Measurements from ENCODE around the gene RAB17.

RAB17 gene, protein sequence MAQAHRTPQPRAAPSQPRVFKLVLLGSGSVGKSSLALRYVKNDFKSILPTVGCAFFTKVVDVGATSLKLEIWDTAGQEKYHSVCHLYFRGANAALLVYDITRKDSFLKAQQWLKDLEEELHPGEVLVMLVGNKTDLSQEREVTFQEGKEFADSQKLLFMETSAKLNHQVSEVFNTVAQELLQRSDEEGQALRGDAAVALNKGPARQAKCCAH

DNA sequence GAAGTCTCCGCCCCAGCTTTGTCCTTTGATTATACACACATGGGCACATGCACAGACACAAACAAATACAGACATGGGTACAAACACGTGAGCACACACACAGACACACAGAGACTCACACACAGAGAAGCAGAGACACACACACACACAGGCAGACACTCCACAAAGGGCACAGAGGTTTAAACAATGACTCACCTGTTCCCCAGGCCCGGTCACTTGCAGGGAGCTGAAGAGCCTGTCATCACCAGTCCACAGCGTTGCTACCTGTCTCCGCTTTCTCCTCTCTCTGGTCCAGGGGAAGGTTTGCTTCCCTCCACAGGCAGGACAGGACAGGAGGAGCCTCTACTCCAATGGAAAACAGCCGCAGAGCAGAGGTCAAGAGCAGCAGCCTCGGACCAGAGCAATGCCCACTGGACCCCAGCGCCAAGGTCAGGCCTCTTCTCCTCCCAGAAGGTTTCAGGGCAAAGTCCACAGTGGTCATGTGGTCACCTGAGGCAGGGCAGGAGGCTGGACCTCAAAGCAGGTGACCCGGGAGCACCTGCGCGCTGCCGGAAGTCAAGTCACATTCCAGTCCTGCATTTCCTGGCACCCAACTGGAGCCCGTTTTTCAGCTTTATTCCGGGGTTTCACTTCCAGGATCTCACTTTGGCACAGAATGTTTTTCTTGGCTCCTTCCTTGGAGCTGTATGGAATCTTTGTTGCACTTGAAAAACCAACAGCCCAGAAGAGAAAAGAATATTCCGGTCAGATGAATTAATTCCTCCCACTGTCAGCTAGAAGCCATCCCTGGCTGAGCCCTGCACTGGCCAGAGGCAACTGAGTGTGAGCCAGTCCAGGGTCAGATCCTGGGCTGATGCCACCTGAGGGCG, at the start of gene RAB17:
TSS of gene RAB17 (minus strand) at position 463 of the 869 bp plus-strand sequence. CDS start 4,580 bp downstream, outside the sequence.
- DNase-seq (ENCODE audit: low read depth in 2 of 3, low spot score in 1 of 3) = no peak

DNA sequence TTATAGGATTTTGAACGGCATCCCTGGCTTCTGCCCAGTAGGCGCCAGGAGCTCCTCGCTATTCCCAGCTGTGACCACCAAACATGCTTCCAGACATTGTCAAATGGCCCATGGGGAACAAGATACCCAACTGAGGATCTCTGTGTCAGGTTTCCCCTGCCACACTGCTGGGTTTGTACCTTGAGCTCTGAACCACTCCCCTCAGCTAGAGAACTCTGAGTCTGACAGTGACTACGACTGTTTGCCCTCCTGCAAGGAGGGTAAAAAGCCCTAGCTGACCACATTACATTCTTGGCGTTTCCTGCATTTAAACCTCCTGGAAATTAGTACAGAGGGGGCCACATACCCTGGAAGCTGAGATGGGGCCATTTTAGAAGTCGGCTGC, 49.3 kb upstream of the RAB17 start:
- no peak for DNase-seq (ENCODE audit: low read depth in 2 of 3, low spot score in 1 of 3)

DNA sequence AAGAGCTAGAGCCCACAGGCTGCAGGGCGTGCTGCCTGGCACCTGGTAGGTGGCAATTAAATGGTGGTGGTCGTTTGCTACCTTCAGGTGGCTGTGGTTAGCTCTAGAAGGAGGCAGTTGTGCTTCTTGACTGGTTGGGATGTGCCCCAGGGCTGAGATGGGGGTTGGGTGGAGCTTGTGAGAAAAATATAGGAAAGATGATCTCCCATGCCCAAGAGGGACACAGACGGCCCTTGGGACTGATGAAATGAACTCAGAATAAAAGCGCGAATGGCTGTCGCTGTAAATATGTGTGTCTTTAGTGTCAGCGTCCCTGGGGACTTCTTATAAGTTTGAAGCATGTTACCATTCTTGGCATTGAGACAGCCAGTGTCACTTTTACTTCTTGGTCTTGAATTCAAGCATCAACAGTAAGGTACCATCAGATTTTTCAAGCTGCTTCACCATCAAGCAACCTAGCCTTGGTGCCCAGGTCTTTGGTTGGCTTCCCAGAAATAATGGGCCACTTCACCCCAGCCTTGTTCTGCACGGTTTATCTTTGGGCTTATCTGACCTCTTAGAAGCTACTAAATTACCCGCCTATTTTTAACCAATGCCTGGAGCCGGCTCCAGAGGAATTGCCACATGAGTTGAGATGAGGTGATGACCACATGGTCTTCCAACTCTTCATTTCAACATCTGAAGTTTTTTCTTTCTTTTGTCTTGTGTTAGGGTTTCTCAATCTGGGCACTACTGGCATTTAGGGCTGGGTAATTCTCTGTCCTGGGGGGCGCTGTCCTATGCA, 48.7 kb upstream of the RAB17 start:
- no peak for DNase-seq (ENCODE audit: low read depth in 2 of 3, low spot score in 1 of 3)

DNA sequence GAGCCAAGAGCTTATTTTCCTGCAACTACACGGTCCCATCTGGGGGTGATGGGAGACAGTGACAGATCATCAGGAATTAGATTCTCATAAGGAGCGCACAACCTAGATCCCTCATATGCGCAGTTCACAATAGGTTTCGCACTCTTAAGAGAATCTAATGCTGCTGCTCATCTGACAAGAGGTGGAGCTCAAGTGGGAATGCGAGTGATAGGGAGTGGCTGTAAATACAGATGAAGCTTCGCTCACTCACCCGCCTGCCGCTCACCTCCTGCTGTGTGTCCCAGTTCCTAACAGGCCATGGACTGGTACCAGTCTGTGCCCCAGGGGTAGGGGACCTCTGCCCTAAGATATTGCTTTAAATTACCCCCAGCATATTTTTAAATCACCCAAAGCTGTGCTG, 47.6 kb upstream of the RAB17 start:
- no peak for DNase-seq (ENCODE audit: low read depth in 2 of 3, low spot score in 1 of 3)

DNA sequence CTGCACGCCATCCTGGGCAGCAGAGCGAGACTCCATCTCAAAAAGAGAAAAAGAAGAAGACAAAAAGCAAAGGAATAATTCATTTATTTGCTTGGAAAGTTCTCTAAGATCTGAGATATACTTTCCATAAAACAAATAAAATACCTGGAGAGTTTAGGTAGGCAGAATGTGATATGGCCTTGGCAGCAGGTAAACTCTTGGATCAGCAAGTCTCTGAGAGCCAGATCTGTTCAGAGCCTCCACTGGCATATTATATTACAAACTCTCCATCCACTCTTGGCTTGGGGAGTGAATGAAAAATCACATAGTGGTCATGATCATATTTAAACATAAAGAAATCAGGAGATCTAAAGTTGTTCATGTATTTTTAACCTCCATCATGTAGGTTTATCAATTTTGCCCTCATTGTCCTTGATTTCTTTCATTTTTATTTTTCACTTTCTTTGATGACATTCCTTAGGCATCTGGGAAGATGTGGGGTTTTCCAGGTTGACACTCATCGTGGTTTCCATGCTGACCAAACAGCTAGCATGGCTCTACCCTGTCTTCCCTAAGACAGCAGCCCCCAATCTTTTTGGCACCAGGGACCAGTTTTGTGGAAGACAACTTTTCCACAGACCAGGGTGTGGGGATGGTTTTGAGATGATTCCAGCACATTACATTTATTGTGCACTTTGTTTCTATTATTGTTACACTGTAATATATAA, 47.0 kb upstream of the RAB17 start:
- DNase-seq (ENCODE audit: low read depth in 2 of 3, low spot score in 1 of 3) = no peak

DNA sequence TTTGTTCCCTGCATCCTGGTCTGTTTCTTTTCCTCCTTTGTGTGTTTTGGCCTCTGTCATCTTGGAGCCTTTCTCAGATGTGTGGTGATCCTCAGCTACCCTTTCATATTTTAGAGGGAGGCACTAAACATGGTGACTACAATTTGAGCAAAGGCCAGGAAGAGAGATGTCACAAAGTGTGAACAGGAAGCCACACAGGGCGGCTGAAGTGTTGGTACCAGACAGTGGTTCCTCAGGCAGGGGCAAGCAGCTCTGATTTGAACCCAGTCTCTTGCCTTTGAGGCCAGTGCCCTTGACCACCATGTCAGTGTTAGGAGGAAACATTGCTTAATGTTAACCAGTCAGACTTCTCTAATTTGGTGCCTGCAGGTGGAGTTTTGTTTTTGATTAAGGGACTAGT, 46.0 kb upstream of the RAB17 start:
- no peak for DNase-seq (ENCODE audit: low read depth in 2 of 3, low spot score in 1 of 3)

DNA sequence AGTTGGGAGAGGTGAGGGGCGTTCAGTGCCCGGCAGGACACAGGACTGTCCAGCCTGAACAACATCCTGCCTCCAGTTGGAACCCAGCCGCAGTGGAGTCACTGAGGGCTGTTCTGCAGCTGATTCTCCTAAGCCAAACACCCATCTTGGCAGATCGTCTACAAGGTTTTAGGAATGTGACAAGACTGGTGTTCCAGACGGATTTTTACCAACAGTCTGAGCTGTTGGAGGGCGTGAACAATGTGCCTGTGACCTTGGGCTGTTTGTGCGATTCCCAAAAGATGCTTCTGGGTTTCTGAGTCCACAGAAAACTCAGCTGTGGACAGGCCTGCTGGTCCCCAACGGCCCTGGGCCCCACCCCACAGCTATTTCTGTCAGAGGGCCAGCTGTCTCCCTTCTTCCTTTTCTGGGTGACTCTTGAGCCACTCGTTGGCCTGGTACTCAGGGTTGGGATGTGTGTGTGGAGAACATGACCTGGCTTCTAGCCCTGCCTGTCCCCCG, 42.6 kb upstream of the RAB17 start:
- DNase-seq (ENCODE audit: low read depth in 2 of 3, low spot score in 1 of 3) = no peak

DNA sequence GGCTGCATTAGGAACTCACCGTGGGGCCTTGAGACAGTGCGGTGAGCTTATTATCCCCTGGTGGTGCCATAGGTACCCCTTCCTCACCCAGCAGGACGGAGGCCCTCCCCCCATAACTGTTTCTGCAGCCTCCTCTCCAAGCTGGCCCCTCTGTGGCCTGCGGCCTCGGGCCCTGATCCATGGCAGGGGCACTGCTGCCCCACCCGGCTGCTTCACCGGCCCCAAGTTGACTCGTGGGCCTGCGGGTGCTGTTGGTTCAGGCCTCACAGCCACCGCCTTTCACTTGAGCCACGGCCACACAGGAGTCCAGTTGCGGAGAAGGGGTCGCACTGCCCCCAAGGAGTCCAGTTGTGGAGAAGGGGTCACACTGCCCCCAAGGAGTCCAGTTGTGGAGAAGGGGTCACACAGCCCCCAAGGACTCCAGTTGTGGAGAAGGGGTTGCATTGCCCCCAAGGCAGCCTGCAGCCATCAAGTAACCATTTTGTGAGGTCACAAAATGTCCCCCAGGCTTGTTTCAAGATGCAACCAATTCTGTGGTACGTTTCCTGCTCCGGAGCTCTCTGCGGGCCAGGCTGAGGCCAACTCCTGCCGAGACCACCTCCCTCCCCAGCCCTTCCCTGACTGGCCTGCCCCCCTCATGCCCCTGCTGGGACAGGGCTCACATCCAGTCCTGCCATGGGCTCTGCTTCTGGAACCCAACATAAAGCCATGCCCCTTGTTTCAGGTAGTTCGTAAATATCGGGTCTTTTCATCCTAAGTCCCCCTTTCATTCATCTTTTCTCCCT, 41.5 kb upstream of the RAB17 start:
- DNase-seq (ENCODE audit: low read depth in 2 of 3, low spot score in 1 of 3) = no peak

DNA sequence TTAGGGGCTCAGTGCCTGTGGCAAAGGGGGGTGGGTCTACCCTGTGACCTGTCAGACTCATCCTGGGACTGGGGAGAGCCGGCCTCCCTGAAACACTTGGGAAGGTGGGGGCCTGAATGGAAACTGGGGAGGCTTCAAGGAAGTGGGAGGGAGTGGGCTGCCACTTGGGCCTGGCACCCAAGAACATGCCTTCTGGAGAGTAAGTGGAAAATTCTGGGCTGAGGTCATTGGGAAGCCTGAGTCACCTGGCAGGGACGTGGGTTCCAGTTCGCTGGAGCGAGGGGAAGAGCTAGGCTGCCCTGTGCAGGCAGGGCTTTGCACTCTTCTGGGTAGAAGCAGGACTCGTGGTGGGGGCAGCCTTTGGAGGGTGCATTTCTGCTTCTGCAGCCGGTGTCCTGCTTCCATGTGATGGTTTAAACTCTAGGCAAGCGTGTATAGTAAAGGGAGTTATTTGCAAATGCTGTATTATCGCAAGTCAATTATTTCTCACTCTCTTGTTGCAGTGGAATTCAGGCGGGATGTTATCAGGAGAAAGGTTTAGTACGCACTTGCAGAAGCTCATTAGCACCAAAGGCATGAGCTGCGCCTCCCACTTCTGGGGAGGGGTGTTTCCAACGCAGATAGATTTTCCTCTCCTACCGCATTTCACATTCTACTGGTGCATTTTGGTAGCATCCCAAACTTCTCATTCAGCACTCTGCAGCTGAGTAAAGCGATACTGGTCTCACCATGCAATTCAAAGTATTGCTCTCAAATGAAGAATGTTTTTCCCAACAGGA, 40.7 kb upstream of the RAB17 start:
- DNase-seq (ENCODE audit: low read depth in 2 of 3, low spot score in 1 of 3) = no peak

DNA sequence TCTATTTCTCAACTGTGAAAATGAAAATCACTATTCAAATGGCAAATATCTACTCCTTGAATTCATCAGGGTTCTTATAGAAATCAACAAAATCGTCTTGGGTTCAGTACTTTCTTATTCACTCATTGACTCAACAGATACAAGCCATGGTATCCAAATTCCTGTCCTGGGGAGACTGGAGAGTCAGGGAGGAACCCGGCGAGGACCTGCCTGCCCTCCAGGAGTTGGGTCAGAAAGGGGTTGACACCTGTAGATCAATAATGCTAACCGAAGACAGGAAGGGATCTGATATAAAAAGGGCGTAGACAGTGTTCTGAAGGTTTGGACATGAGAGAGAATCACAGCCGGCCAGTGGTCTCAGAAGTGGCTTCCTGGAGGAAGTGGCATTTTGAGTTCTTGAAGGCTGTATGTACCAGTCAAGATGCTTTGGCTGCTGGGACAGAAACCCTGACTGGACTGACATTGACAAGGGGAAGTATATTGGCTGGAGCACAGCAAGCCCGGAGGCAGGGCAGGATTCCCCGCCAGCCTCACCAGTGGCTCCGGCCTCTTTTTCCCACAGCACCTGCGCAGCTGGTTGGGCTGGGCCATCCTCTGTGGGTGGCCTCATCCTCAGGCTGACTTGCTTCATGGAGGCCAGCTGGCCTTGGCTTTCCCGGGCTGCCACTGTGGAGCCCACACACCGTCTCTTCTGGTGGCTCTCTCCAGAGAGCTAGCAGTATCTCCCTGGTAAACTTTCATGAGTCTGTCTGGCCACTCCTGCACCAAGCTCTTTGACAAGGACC, 39.9 kb upstream of the RAB17 start:
- no peak for DNase-seq (ENCODE audit: low read depth in 2 of 3, low spot score in 1 of 3)

DNA sequence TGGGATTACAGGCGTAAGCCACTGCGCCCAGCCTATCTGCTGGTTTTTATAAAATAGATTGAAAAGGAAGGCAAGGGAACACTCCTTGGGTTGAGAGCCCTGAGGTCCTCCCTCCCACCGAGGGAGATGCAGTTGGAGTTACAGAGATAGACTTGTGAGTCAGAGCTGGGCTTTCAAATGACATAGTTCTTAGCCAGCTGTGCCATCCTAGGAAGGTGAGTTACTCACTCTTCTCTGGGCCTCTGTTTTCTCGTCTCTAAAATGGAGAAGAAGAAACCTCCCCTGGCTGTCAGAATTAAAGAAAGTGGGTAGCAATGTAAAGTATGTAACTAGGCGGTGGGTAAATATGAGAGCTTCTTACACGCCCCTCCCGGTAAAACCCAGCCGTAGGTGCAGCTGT, 39.2 kb upstream of the RAB17 start:
- no peak for DNase-seq (ENCODE audit: low read depth in 2 of 3, low spot score in 1 of 3)

DNA sequence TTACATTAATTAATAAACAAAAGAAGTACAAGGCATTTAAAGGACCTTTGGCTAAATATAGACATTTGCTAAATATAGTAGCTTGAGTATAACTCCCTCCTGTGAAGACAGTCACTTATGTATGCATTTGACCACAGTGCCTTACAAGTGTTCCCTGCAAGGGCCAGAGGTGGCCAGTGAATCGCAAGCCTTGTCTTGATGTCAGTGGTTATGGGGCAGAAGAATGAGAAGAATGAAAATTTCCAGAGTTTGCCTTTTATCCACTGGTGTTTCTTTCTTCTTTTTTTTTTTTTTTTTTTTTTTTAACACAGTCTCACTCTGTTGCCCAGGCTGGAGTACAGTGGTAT, 38.6 kb upstream of the RAB17 start:
- no peak for DNase-seq (ENCODE audit: low read depth in 2 of 3, low spot score in 1 of 3)

DNA sequence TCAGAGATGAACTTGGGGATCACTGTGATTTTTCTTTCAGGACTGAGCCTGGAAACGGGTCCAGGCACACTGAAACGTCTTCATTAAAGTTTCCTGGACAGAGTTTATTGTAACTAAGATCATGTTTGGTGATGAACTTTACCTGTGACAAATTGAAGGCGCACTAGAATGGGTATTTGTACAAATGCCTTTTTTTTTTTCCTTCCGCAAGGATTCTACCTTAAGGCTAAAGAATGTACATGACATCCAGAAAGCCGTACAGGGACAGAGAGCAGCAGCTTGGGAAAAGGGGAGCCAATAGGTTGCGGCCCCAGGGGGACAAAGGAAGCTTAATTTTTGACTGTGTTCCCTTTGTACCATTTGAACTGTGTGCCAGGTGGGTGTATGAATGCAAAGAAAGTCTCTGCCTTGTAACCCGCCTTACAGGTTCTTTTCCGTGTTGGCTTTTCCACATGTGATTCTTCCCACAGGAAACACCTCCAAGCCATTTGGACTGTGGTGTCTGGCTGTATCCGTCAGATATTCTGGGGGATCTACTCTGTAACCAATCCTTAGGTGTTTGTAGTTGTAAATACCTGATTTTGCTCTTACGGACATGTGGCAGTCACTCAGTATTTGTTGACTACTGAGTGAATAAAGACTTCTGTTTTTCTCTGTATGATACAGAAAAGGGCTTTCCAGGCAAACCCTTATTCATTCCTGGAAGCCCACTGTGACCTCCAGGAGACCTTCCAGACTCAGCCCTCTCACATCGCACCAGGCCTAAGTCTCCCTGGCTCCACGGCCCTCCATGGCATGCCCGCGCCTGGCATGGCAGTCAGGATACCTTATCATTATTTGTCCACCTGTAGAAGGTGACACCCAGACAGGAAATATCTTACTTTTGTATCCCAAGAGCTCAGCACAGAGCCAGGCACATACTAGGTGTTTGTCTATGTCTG, 38.0 kb upstream of the RAB17 start:
- DNase-seq (ENCODE audit: low read depth in 2 of 3, low spot score in 1 of 3) = no peak

DNA sequence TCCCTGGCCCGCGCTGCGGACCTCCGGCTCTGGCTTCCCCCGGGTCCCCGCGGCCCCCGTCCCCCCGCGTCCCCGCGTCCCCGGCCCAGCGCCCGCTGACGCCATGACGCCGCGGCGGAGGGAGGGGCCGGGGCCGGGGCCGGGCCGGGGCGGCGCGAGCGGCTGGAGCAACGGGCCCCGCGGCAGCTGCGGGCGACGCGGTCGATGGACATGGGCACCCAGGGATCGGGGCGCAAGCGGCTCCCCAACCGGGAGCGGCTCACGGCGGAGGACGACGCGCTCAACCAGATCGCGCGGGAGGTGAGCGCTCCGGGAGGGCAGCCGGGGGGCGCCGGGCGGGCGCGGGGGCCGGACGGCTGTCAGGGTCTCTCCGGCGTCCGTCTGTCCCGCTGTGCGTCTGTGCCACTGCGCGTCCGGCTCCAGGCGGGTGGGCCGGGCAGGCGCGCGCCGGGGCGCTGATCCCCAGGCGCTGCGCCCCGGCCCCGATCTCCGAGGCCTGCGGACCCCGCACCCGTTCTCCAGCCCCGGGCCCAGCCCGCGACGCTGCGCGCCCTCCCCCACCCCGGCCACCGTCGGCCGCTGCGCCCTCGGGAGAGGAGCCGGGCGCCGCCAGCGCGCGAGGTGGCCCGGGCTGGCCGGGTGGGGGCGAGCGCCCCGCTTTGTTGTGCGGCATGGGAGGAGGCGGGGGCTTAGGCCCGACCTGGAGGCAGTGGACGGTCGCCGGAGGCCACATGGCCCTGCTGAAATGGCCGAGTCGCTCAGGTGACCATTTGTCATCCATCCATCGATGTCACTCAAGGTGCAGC, 37.1 kb upstream of the RAB17 start, which contains the start of gene LRRFIP1:
TSS of gene LRRFIP1 (plus strand) at position 147 of the 806 bp plus-strand sequence. CDS start at position 205, 58 bp downstream.
- no peak for DNase-seq (ENCODE audit: low read depth in 2 of 3, low spot score in 1 of 3)

DNA sequence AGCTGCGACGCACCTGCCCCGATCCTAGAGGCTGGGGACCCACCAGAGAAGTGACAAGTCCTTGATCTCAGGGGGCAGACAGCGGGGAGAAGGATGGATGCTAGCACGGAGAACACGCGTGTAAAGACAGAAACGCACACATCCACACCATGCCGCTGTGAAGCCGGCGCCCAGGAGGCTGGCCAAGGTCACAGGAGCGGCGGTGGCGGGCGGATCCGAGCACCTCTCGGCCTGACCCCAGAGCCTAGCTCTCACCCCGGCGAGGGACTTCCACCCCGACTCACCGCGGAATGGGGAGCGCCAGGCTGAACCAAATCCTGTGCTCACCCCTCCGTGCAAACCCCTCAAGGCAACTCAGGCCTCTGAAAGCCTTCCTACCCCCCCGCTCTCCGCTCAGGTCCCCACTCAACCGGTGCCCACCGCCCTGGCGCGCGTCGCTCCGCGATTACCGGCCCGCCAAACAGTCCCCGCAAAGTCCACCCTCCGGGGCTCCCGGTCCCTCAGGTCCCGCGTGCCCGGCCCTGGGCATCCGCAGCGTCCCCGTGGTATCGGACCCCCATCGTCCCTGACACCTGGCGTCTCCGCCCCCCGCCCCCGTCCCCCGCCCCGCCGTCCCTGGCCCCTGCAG, 36.4 kb upstream of the RAB17 start:
- no peak for DNase-seq (ENCODE audit: low read depth in 2 of 3, low spot score in 1 of 3)

DNA sequence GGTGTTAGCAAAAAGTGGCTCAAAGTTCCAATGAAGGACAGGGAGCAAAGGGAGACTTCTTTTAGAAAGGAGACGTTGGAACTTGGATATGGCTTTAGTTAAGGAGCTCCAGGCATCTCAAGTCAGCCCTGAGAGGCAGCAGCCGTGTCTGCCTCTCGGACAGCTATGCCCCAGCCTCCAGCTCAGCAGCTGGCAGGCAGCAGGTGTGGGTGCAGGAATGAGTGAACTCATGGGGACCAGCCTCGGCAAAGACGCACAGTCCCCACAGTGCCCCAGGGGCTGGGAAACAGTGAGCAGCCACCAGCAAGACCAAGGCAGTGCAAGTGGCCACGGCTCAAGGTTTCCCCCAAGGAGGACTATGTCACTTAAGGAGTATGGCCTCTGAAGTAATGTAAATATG, 35.2 kb upstream of the RAB17 start:
- no peak for DNase-seq (ENCODE audit: low read depth in 2 of 3, low spot score in 1 of 3)

Data from stimulated activated CD4-positive, alpha-beta T cell treated with anti-CD3 and anti-CD28 coated beads, Interleukin-12 subunit alpha, Interleukin-12 subunit beta, amount 100 ng/mL, for 48 hours (primary cell).